Measurements from ENCODE around the gene TMC1.
"Not testable (repeated sequence)": the region's sequence is repeated elsewhere in the genome, so short reads cannot be mapped to it uniquely, and the experiment has no call there.

Gene TMC1

GRCh38 chr9:72857624-72857996 is 336.2 kb downstream of the TMC1 start:
- no peak overlapping the region for H3K23ac ChIP-seq (ENCODE audit: low read length)
- no peak overlapping the region for H3K4me2 ChIP-seq (ENCODE audit: low read length)
- no peak for DNase-seq
- H3K79me1 ChIP-seq (ENCODE audit: low read length): peaks cover 2% of the 10 kb centered on the region
- H3K36me3 ChIP-seq (ENCODE audit: control insufficient read depth in 1 of 2, insufficient read depth in 2 of 2, low read length in 2 of 2): no peaks in the 10 kb centered on the region
- H3K9ac ChIP-seq (ENCODE audit: low read length): no peak overlapping the region
- no peak overlapping the region for H2AK5ac ChIP-seq (ENCODE audit: low read length)
- no peak overlapping the region for H3K4ac ChIP-seq (ENCODE audit: low read depth, low read length)
- H2BK5ac ChIP-seq (ENCODE audit: low read depth, low read length, poor library complexity): no peak overlapping the region
- H3K18ac ChIP-seq (ENCODE audit: low read length): no peak overlapping the region
- no peak overlapping the region for H3K4me3 ChIP-seq (ENCODE audit: low read depth, low read length)
- H4K8ac ChIP-seq (ENCODE audit: low read depth, low read length): no peak overlapping the region
- H2AFZ ChIP-seq (ENCODE audit: insufficient read depth, low read length, poor library complexity): no peak overlapping the region
- peaks cover 0 to 2% of the 10 kb centered on the region in 2 experiments for H3K4me1 ChIP-seq (ENCODE audit: control insufficient read depth in 1 of 2, insufficient read depth in 2 of 2, low read length in 2 of 2)
- H4K91ac ChIP-seq (ENCODE audit: low read depth, low read length): peak overlapping the region; percentile 13
- H2BK12ac ChIP-seq (ENCODE audit: low read length): no peak overlapping the region
- WGBS (ENCODE audit: extremely low coverage, insufficient coverage, insufficient read length): no CpG with 5 or more reads among the region's 2 CpGs
- H2BK120ac ChIP-seq (ENCODE audit: insufficient read depth, low read length, poor library complexity): no peak overlapping the region
- H3K14ac ChIP-seq (ENCODE audit: low read length): no peak overlapping the region
- H4K12ac ChIP-seq (ENCODE audit: low read depth, low read length): no peak overlapping the region
- peak overlapping the region; percentile 23 for H3K27ac ChIP-seq (ENCODE audit: low read depth, low read length)
- H3K27me3 ChIP-seq (ENCODE audit: insufficient read depth, low read length): no peaks in the 10 kb centered on the region
- H3K9me3 ChIP-seq (ENCODE audit: insufficient read depth, low read depth, low read length): no peaks in the 10 kb centered on the region
- H3K79me2 ChIP-seq (ENCODE audit: control insufficient read depth, insufficient read depth, low read length, poor library complexity): no peaks in the 10 kb centered on the region

GRCh38 chr9:72858089-72858912 is 336.9 kb downstream of the TMC1 start:
- Histone ChIP-seq H3K18ac (ENCODE audit: low read length) (no peak overlapping the region), H2BK5ac (ENCODE audit: low read depth, low read length, poor library complexity) (no peak overlapping the region), H3K4me2 (ENCODE audit: low read length) (no peak overlapping the region), H3K79me1 (ENCODE audit: low read length) (peaks cover 2% of the 10 kb centered on the region), H3K27me3 (ENCODE audit: insufficient read depth, low read length) (no peaks in the 10 kb centered on the region), H3K9ac (ENCODE audit: low read length) (no peak overlapping the region), H3K14ac (ENCODE audit: low read length) (no peak overlapping the region), H3K4ac (ENCODE audit: low read depth, low read length) (no peak overlapping the region), H3K36me3 (ENCODE audit: control insufficient read depth in 1 of 2, insufficient read depth in 2 of 2, low read length in 2 of 2) (no peaks in the 10 kb centered on the region), H4K12ac (ENCODE audit: low read depth, low read length) (no peak overlapping the region), H4K8ac (ENCODE audit: low read depth, low read length) (no peak overlapping the region), H2BK120ac (ENCODE audit: insufficient read depth, low read length, poor library complexity) (no peak overlapping the region), H3K4me3 (ENCODE audit: low read depth, low read length) (no peak overlapping the region), H3K79me2 (ENCODE audit: control insufficient read depth, insufficient read depth, low read length, poor library complexity) (no peaks in the 10 kb centered on the region), H2AFZ (ENCODE audit: insufficient read depth, low read length, poor library complexity) (peak overlapping the region; percentile 17), H3K9me3 (ENCODE audit: insufficient read depth, low read depth, low read length) (no peaks in the 10 kb centered on the region), H3K23ac (ENCODE audit: low read length) (no peak overlapping the region), H2BK12ac (ENCODE audit: low read length) (no peak overlapping the region), H4K91ac (ENCODE audit: low read depth, low read length) (peak overlapping the region; percentile 26), H3K27ac (ENCODE audit: low read depth, low read length) (peak overlapping the region; percentile 23), H3K4me1 (ENCODE audit: control insufficient read depth in 1 of 2, insufficient read depth in 2 of 2, low read length in 2 of 2) (peaks cover 0 to 2% of the 10 kb centered on the region in 2 experiments), H2AK5ac (ENCODE audit: low read length) (no peak overlapping the region)
- no peak for DNase-seq
- WGBS (ENCODE audit: extremely low coverage, insufficient coverage, insufficient read length): no CpG with 5 or more reads among the region's 5 CpGs

GRCh38 chr9:72862788-72863187 is 341.4 kb downstream of the TMC1 start:
- not testable (repeated sequence) for H4K8ac ChIP-seq (ENCODE audit: low read depth, low read length)

GRCh38 chr9:72863456-72864094 is 342.2 kb downstream of the TMC1 start:
- H3K79me2 ChIP-seq (ENCODE audit: control insufficient read depth, insufficient read depth, low read length, poor library complexity): no peaks in the 10 kb centered on the region
- no peaks in the 10 kb centered on the region for H3K36me3 ChIP-seq (ENCODE audit: control insufficient read depth in 1 of 2, insufficient read depth in 2 of 2, low read length in 2 of 2)
- no peak overlapping the region for H2BK5ac ChIP-seq (ENCODE audit: low read depth, low read length, poor library complexity)
- no peak overlapping the region for H4K91ac ChIP-seq (ENCODE audit: low read depth, low read length)
- no peak for DNase-seq
- no peak overlapping the region for H3K4me2 ChIP-seq (ENCODE audit: low read length)
- no CpG with 5 or more reads among the region's 4 CpGs for WGBS (ENCODE audit: extremely low coverage, insufficient coverage, insufficient read length)
- H2AK5ac ChIP-seq (ENCODE audit: low read length): no peak overlapping the region
- H3K79me1 ChIP-seq (ENCODE audit: low read length): peaks cover 2% of the 10 kb centered on the region
- no peak overlapping the region for H2AFZ ChIP-seq (ENCODE audit: insufficient read depth, low read length, poor library complexity)
- H3K18ac ChIP-seq (ENCODE audit: low read length): no peak overlapping the region
- no peaks in the 10 kb centered on the region for H3K27me3 ChIP-seq (ENCODE audit: insufficient read depth, low read length)
- H2BK120ac ChIP-seq (ENCODE audit: insufficient read depth, low read length, poor library complexity): no peak overlapping the region
- no peak overlapping the region for H3K4me3 ChIP-seq (ENCODE audit: low read depth, low read length)
- no peak overlapping the region for H4K12ac ChIP-seq (ENCODE audit: low read depth, low read length)
- no peaks in the 10 kb centered on the region for H3K4me1 ChIP-seq (ENCODE audit: control insufficient read depth in 1 of 2, insufficient read depth in 2 of 2, low read length in 2 of 2)
- no peak overlapping the region for H3K14ac ChIP-seq (ENCODE audit: low read length)
- H3K4ac ChIP-seq (ENCODE audit: low read depth, low read length): no peak overlapping the region
- no peak overlapping the region for H3K27ac ChIP-seq (ENCODE audit: low read depth, low read length)
- H3K9ac ChIP-seq (ENCODE audit: low read length): no peak overlapping the region
- H2BK12ac ChIP-seq (ENCODE audit: low read length): no peak overlapping the region
- H3K23ac ChIP-seq (ENCODE audit: low read length): no peak overlapping the region
- no peaks in the 10 kb centered on the region for H3K9me3 ChIP-seq (ENCODE audit: insufficient read depth, low read depth, low read length)
- no peak overlapping the region for H4K8ac ChIP-seq (ENCODE audit: low read depth, low read length)

More at GRCh38 chr9:72862788-72863187, 341.4 kb downstream of the TMC1 start:
- H3K23ac ChIP-seq (ENCODE audit: low read length); H3K4me3 ChIP-seq (ENCODE audit: low read depth, low read length); H3K4me1 ChIP-seq (ENCODE audit: control insufficient read depth in 1 of 2, insufficient read depth in 2 of 2, low read length in 2 of 2); H3K79me2 ChIP-seq (ENCODE audit: control insufficient read depth, insufficient read depth, low read length, poor library complexity); H3K27ac ChIP-seq (ENCODE audit: low read depth, low read length); H2BK120ac ChIP-seq (ENCODE audit: insufficient read depth, low read length, poor library complexity); H3K9me3 ChIP-seq (ENCODE audit: insufficient read depth, low read depth, low read length); H2BK5ac ChIP-seq (ENCODE audit: low read depth, low read length, poor library complexity); H2AK5ac ChIP-seq (ENCODE audit: low read length); H3K27me3 ChIP-seq (ENCODE audit: insufficient read depth, low read length); DNase-seq; H3K18ac ChIP-seq (ENCODE audit: low read length); H2AFZ ChIP-seq (ENCODE audit: insufficient read depth, low read length, poor library complexity); H3K4me2 ChIP-seq (ENCODE audit: low read length); H4K12ac ChIP-seq (ENCODE audit: low read depth, low read length); H2BK12ac ChIP-seq (ENCODE audit: low read length); H3K14ac ChIP-seq (ENCODE audit: low read length); H3K79me1 ChIP-seq (ENCODE audit: low read length); H3K36me3 ChIP-seq (ENCODE audit: control insufficient read depth in 1 of 2, insufficient read depth in 2 of 2, low read length in 2 of 2); H4K91ac ChIP-seq (ENCODE audit: low read depth, low read length); H3K9ac ChIP-seq (ENCODE audit: low read length); H3K4ac ChIP-seq (ENCODE audit: low read depth, low read length): not testable (repeated sequence)
- WGBS (ENCODE audit: extremely low coverage, insufficient coverage, insufficient read length): no CpG with 5 or more reads among the region's 7 CpGs

All from trophoblast cell (in vitro differentiated cells and primary cell).